CD4-positive, alpha-beta memory T cell (primary cell): Measurements from ENCODE around the gene TFF3. TPM values are rescaled to one million over a fixed set of nuclear protein-coding genes. Genes with fewer than 3 reads are reported as not detected.

Source experiments
- CTCF ChIA-PET: fragments of 350-600 bp; sonication (Branson Sonifier 250); formaldehyde crosslinking; loops from one replicate; lab custom pipeline; 2021; ENCODE audit warnings: inconsistent platforms; ENCODE audit not compliant: partially characterized antibody; lab: Charles Lee
- POLR2A ChIA-PET: fragments of 350-600 bp; sonication (Branson Sonifier 250); formaldehyde crosslinking; loops from one replicate; lab custom pipeline; 2021; ENCODE audit not compliant: partially characterized antibody; lab: Charles Lee
- DNase-seq, 5 donors: peaks; one replicate each; pipeline versions ENCODE4 v3.0.0 to v3.0.0-alpha.2; 2020 to 2022; ENCODE audit warnings: mixed read lengths in 1 of 5
- H3K27ac ChIP-seq: one replicate; pipeline ENCODE4 v1.7.0; 2013; ENCODE audit warnings: low read depth, low read length
- H3K27me3 ChIP-seq: 2 replicates; pipeline ENCODE4 v1.7.0; 2013; ENCODE audit warnings: mild to moderate bottlenecking, low read length, moderate library complexity; ENCODE audit not compliant: insufficient read depth
- H3K36me3 ChIP-seq: 2 replicates; pipeline ENCODE4 v1.7.0; 2013; ENCODE audit warnings: mild to moderate bottlenecking, low read length, moderate library complexity; ENCODE audit not compliant: insufficient read depth
- H3K4me1 ChIP-seq: 2 replicates; pipeline ENCODE4 v1.7.0; 2013; ENCODE audit warnings: mild to moderate bottlenecking, low read length, moderate library complexity; ENCODE audit not compliant: insufficient read depth
- H3K4me3 ChIP-seq, 2 donors: one replicate each; pipeline ENCODE4 v1.7.0; 2013; ENCODE audit warnings: low read length in 2 of 2, mild to moderate bottlenecking in 1 of 2
- H3K9me3 ChIP-seq, 2 donors: one replicate each; pipeline ENCODE4 v1.7.0; 2013; ENCODE audit warnings: low read length in 2 of 2, control low read depth in 1 of 2; ENCODE audit not compliant: control insufficient read depth in 1 of 2
- H3K27ac Mint-ChIP-seq, 7 donors: one replicate each; pipeline ENCODE4 v1.8.0; 2020 to 2021; ENCODE audit warnings: mixed read lengths in 7 of 7, mild to moderate bottlenecking in 6 of 7, inconsistent platforms in 3 of 7, moderate library complexity in 3 of 7
- H3K27me3 Mint-ChIP-seq, 2 donors: one replicate each; pipeline ENCODE4 v1.8.0; 2020 to 2021; ENCODE audit warnings: mixed read lengths in 2 of 2
- H3K36me3 Mint-ChIP-seq, 2 donors: one replicate each; pipeline ENCODE4 v1.8.0; 2020 to 2021; ENCODE audit warnings: mixed read lengths in 2 of 2, inconsistent platforms in 1 of 2, mild to moderate bottlenecking in 1 of 2
- H3K4me1 Mint-ChIP-seq, 4 donors: one replicate each; pipeline ENCODE4 v1.8.0; 2020 to 2021; ENCODE audit warnings: mixed read lengths in 4 of 4, mild to moderate bottlenecking in 1 of 4
- H3K4me3 Mint-ChIP-seq, 8 donors: one replicate each; pipeline ENCODE4 v1.8.0; 2020 to 2021; ENCODE audit warnings: mixed read lengths in 8 of 8, mild to moderate bottlenecking in 7 of 8, moderate library complexity in 6 of 8, inconsistent platforms in 3 of 8
- H3K9me3 Mint-ChIP-seq, 8 donors: one replicate each; pipeline ENCODE4 v1.8.0; 2020 to 2021; ENCODE audit warnings: mixed read lengths in 8 of 8, mild to moderate bottlenecking in 5 of 8, inconsistent platforms in 3 of 8, moderate library complexity in 1 of 8
- intact Hi-C: fragments of 100-400 bp; cut with micrococcal nuclease; formaldehyde crosslinking; loops from one replicate; pipeline ENCODE4 v1.15.1; 2023
- polyA plus RNA-seq, 2 donors: library from polyadenylated mRNA; unstranded; fragments of 300-500 nt; fragmentation: Illumina TruSeq; gene quantifications; one replicate each; pipeline ENCODE4 v1.2.3, GENCODE V29; 2021
- total RNA-seq, 2 experiments: library from RNA; stranded (reverse); gene quantifications; one replicate each; pipeline ENCODE4 v1.2.3, GENCODE V29; 2021

TFF3 gene
- total and polyA plus RNA-seq, 4 experiments from 2014 or later: not detected

DNA sequence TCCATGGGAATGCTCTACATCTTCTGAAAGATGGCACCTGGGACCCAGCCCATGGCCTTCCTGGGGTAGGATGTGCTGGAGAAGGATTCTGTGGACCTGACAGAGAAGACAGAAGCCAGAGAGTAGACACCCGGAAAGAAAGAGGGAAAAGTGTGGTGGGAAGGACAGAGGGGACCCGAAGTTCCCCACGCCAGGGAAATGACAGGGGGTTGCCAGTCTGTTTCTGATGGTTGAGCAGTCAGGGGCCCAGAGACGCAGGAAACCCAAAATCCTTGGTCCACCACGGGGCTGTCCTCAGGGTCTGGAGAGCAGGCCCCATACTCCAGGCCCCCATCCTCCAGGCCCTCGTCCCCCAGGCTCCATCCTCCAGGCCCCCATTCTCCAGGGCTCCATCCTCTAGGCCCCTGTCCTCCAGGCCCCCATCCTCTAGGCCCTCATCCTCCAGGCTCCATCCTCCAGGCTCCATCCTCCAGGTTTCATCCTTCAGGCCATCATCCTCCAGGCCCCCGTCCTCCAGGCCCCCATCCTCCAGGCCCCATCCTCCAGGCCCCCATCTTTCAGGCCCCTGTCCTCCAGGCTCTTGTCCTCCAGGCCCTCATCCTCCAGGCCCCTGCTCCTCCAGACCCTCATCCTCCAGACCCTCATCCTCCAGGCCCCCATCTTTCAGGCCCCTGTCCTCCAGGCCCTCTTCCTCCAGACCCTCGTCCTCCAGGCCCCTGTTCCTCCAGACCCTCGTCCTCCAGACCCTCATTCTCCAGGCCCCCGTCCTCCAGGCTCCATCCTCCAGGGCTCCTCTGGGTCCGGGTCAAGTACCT is 36.6 kb upstream of the TFF3 start:
- Mint-ChIP-seq H3K27me3 (peaks cover 3 to 5% of the 10 kb centered on the region in 2 donors), H3K36me3 (peaks cover 3 to 8% of the 10 kb centered on the region in 2 donors), H3K9me3 (peaks cover 2 to 28% (median 17%) of the 10 kb centered on the region in 8 donors), H3K4me1 (no peaks in the 10 kb centered on the region), H3K27ac (no peak overlapping the region), H3K4me3 (no peak overlapping the region)
- no peak overlapping the region for H3K4me3 ChIP-seq
- no peak for DNase-seq
- ChIA-PET POLR2A (no interaction called here), CTCF (no interaction called here)
- no peaks in the 10 kb centered on the region for H3K27me3 ChIP-seq
- no peaks in the 10 kb centered on the region for H3K36me3 ChIP-seq
- intact Hi-C loops: no loop called here
- no peaks in the 10 kb centered on the region for H3K4me1 ChIP-seq
- H3K9me3 ChIP-seq: no peaks in the 10 kb centered on the region
- no peak overlapping the region for H3K27ac ChIP-seq

- Histone ChIP-seq H3K27ac (no peak within 1 kb of the TSS), H3K4me1 (no peaks in the 10 kb centered on the region), H3K9me3 (no peaks in the 10 kb centered on the region), H3K27me3 (no peaks in the 10 kb centered on the region), H3K36me3 (no peaks in the 10 kb centered on the region), H3K4me3 (no peak within 1 kb of the TSS)
- Mint-ChIP-seq H3K4me1 (no peaks in the 10 kb centered on the region), H3K4me3 (no peak within 1 kb of the TSS), H3K27ac (no peak within 1 kb of the TSS), H3K36me3 (peaks cover 3 to 8% of the 10 kb centered on the region in 2 donors), H3K9me3 (peaks cover 2 to 24% (median 16%) of the 10 kb centered on the region in 8 donors), H3K27me3 (peaks cover 3 to 5% of the 10 kb centered on the region in 2 donors)
- no peak for DNase-seq
- POLR2A ChIA-PET: no interaction called here
- CTCF ChIA-PET: no interaction called here
- intact Hi-C loops: no loop called here
Measured at GRCh38 chr21:42350927-42351426, 35.8 kb upstream of the TFF3 start, which contains the start of gene TFF2. TFF2 (minus strand) TSS chr21:42350994; CDS start chr21:42350957, 37 bp downstream.

DNA sequence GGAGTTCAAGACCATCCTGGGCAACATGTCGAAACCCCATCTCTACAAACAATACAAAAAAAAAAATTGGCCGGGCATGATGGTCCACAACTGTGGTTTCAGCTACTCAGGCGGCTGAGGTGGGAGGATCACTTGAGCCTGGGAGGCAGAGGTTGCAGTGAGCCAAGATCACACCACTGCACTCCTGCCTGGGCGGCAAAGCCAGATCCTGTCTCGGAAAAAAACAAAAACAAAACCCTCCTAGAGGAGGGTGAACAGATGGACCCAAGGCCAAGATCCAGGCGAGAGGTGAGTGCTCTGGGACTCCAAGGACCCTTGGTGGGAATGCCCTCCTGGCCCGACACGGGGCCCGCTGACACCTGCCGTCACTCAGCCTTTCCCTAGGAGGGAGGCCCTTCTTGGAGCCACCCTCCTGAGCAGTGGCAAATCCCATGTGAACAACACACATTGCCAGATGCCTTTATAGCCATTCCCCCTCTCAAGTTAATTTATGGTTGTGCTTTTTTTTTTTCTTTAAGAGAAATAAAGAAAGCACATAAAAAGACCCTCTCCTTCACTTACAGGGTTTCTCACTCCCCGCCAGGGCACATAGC is 35.2 kb upstream of the TFF3 start:
- no peaks in the 10 kb centered on the region for H3K4me1 Mint-ChIP-seq
- no peaks in the 10 kb centered on the region for H3K36me3 ChIP-seq
- no peak overlapping the region for H3K27ac ChIP-seq
- ChIA-PET CTCF (no interaction called here), POLR2A (no interaction called here)
- H3K4me3 Mint-ChIP-seq: no peak overlapping the region
- DNase-seq: no peak
- peaks cover 3 to 5% of the 10 kb centered on the region in 2 donors for H3K27me3 Mint-ChIP-seq
- peaks cover under 1 to 18% (median 12%) of the 10 kb centered on the region in 8 donors for H3K9me3 Mint-ChIP-seq
- no peak overlapping the region for H3K27ac Mint-ChIP-seq
- no peaks in the 10 kb centered on the region for H3K27me3 ChIP-seq
- H3K4me3 ChIP-seq: no peak overlapping the region
- H3K4me1 ChIP-seq: no peaks in the 10 kb centered on the region
- peaks cover 3% of the 10 kb centered on the region in 2 donors for H3K36me3 Mint-ChIP-seq
- intact Hi-C loops: no loop called here
- H3K9me3 ChIP-seq: no peaks in the 10 kb centered on the region

DNA sequence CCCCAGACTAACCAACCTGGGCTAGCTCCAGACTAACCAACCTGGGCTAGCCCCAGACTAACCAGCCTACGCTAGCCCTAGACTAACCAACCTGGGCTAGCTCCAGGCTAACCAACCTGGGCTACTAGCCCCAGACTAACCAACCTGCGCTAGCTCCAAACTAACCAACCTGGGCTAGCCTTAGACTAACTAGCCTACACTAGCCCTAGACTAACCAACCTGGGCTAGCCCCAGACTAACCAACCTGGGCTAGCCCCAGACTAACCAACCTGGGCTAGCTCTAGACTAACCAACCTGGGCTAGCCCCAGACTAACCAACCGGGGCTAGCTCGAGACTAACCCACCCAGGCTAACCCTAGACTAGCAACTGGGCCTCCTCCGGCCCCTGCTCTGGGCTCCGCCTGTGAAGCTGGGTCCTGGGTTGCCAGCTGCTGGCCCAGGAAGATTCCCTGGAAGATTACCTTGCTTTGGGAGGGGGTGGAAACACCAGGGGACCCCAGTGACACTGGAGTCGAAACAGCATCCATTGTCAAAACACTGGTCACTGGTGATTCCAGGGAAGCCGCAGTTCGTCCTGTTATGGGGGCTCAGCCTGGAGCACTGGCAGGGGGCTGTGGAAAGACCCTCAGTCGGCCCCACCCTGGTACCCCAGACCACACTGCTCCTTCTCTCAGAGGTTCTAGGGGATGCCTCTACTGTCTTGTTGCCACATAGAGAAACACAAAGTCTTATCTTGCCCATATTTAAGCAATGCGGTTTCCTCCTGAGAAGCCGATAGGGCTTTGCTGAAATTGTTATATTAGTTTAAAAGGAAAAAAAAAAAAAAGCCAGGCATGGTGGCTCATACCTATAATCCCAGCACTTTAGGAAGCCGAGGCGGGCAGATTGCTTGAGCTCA is 34.5 kb upstream of the TFF3 start:
- H3K27ac Mint-ChIP-seq: no peak overlapping the region
- POLR2A ChIA-PET: interaction anchor here (1.4 kb wide), 1 partner anchor 55 kb away, joined by 5 read pairs; no protein-coding TSS in a partner anchor

GRCh38 chr21:42348762-42349161 is 33.6 kb upstream of the TFF3 start:
- H3K4me1 Mint-ChIP-seq: no peaks in the 10 kb centered on the region
- H3K9me3 Mint-ChIP-seq: peaks cover 0 to 5% (median under 1%) of the 10 kb centered on the region in 8 donors
- ChIA-PET POLR2A (interaction anchor here (1.4 kb wide), 1 partner anchor 56 kb away, joined by 5 read pairs; no protein-coding TSS in a partner anchor), CTCF (interaction anchor here (1.0 kb wide), 1 partner anchor 11 kb away, joined by 5 read pairs; no protein-coding TSS in a partner anchor)
- Histone ChIP-seq H3K27ac (no peak overlapping the region), H3K36me3 (no peaks in the 10 kb centered on the region), H3K9me3 (no peaks in the 10 kb centered on the region), H3K4me3 (no peak overlapping the region), H3K4me1 (no peaks in the 10 kb centered on the region), H3K27me3 (no peaks in the 10 kb centered on the region)
- intact Hi-C loops: no loop called here
- peaks cover 3 to 5% of the 10 kb centered on the region in 2 donors for H3K27me3 Mint-ChIP-seq
- DNase-seq: no peak
- no peaks in the 10 kb centered on the region for H3K36me3 Mint-ChIP-seq
- no peak overlapping the region for H3K4me3 Mint-ChIP-seq
- no peak overlapping the region for H3K27ac Mint-ChIP-seq

More for the DNA sequence above, 34.5 kb upstream of the TFF3 start:
- Histone ChIP-seq H3K4me1 (no peaks in the 10 kb centered on the region), H3K9me3 (no peaks in the 10 kb centered on the region), H3K4me3 (no peak overlapping the region), H3K36me3 (no peaks in the 10 kb centered on the region), H3K27ac (no peak overlapping the region), H3K27me3 (no peaks in the 10 kb centered on the region)
- no peak overlapping the region for H3K4me3 Mint-ChIP-seq
- H3K36me3 Mint-ChIP-seq: peaks cover 3% of the 10 kb centered on the region in 2 donors
- intact Hi-C loops: no loop called here
- peaks cover 0 to 11% (median 6%) of the 10 kb centered on the region in 8 donors for H3K9me3 Mint-ChIP-seq
- H3K4me1 Mint-ChIP-seq: no peaks in the 10 kb centered on the region
- peaks cover 3 to 5% of the 10 kb centered on the region in 2 donors for H3K27me3 Mint-ChIP-seq
- CTCF ChIA-PET: interaction anchor here (1.0 kb wide), 1 partner anchor 12 kb away, joined by 5 read pairs; no protein-coding TSS in a partner anchor
- no peak for DNase-seq

DNA sequence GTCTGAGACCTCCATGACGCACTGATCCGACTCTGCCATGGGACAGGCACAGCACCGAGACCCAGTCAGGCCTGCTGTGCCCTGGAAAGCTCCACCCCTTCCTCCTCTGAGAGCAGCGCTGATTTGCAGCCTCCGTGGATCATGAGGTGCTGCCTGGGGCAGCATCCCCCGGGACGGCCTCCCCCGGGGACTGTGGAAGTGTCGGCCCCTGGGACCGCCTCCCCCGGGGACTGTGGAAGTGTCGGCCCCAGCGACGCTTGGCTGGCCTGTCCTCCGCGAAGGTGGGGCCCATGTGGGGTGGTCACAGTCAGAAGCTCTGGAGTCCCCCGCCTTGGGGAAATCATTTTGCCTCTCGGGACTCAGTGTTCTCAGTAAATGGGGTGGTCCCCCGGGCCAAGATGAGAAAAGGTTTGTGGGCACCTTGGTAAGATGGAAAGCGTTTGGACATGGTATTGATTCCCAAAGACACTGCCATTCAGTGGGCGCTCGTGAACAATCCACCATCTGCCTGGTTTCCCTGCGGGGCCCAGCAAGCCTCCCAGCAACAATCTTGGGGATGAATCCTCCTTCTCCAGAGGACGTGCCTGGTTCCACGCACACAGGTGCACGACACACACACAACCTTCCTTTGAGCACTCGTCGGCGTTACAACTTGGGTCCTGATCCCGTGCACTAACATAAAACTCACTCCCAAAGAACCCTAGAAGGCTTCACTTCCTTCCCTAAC is 32.6 kb upstream of the TFF3 start:
- peaks cover 0 to 2% of the 10 kb centered on the region in 2 donors for H3K27me3 Mint-ChIP-seq
- ChIA-PET POLR2A (no interaction called here), CTCF (no interaction called here)
- intact Hi-C loops: no loop called here
- peaks cover 0 to 3% (median 0%) of the 10 kb centered on the region in 8 donors for H3K9me3 Mint-ChIP-seq
- DNase-seq: no peak
- H3K4me1 Mint-ChIP-seq: no peaks in the 10 kb centered on the region
- H3K27ac Mint-ChIP-seq: no peak overlapping the region
- no peaks in the 10 kb centered on the region for H3K36me3 Mint-ChIP-seq
- Histone ChIP-seq H3K4me3 (no peak overlapping the region), H3K36me3 (no peaks in the 10 kb centered on the region), H3K27me3 (no peaks in the 10 kb centered on the region), H3K4me1 (no peaks in the 10 kb centered on the region), H3K27ac (no peak overlapping the region), H3K9me3 (no peaks in the 10 kb centered on the region)
- no peak overlapping the region for H3K4me3 Mint-ChIP-seq
